Right lobe of liver (tissue), 4 donors: Measurements from ENCODE around the gene CEACAM18.
"Not testable (repeated sequence)": the region's sequence is repeated elsewhere in the genome, so short reads cannot be mapped to it uniquely, and the experiment has no call there.

Experiments used
- POLR2A ChIP-seq: fragments of 450-650 bp; IDR thresholded peaks from one replicate; pipeline ENCODE4 v1.6.1; 2017; ENCODE audit warnings: antibody characterized with exemption, mild to moderate bottlenecking
- TF ChIP-seq, protein P1 (sequence below), 4 donors: fragments of 200-600 bp in 3 of 4; fragments of 450-650 bp in 1 of 4; IDR thresholded peaks; one replicate each; pipeline versions ENCODE4 v1.5.1 to v1.8.0; 2016 to 2022; ENCODE audit warnings: antibody characterized with exemption in 4 of 4, mild to moderate bottlenecking in 2 of 4
- donor health status: DM: no; HTN: no; CAD: no.
- donor health status: DM: no; HTN: no; CAD: no.
- donor health status: DM: no; HTN: yes; CAD: no.

DNA sequence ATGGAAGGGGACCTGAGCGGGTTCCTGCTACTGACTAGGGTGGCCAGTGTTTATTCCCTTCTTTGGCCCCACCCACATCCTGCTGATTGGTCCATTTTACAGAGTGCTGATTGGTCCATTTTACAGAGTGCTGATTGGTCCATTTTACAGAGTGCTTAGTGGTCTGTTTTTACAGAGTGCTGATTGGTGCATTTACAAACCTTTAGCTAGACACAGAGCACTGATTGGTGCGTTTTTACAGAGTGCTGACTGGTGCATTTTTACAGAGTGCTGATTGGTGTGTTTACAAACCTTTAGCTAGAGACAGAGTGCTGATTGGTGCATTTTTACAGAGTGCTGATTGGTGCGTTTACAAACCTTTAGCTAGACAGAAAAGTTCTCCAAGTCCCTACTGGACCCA lies 30.8 kb upstream of the CEACAM18 start:
- TF ChIP-seq, protein P1, sequence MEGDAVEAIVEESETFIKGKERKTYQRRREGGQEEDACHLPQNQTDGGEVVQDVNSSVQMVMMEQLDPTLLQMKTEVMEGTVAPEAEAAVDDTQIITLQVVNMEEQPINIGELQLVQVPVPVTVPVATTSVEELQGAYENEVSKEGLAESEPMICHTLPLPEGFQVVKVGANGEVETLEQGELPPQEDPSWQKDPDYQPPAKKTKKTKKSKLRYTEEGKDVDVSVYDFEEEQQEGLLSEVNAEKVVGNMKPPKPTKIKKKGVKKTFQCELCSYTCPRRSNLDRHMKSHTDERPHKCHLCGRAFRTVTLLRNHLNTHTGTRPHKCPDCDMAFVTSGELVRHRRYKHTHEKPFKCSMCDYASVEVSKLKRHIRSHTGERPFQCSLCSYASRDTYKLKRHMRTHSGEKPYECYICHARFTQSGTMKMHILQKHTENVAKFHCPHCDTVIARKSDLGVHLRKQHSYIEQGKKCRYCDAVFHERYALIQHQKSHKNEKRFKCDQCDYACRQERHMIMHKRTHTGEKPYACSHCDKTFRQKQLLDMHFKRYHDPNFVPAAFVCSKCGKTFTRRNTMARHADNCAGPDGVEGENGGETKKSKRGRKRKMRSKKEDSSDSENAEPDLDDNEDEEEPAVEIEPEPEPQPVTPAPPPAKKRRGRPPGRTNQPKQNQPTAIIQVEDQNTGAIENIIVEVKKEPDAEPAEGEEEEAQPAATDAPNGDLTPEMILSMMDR (IDR thresholded peaks at IDR 0.05) = not testable (repeated sequence)
- not testable (repeated sequence) for TF ChIP-seq POLR2A
